ENCODE data around the gene RPGRIP1. TPM values are rescaled to one million over a fixed set of nuclear protein-coding genes. Genes with fewer than 3 reads are reported as not detected.

The RPGRIP1 gene
- total RNA-seq, 4 donors from 2014 or later, result 0.22 to 0.90 (median 0.78) TPM; not detected in 1

DNA sequence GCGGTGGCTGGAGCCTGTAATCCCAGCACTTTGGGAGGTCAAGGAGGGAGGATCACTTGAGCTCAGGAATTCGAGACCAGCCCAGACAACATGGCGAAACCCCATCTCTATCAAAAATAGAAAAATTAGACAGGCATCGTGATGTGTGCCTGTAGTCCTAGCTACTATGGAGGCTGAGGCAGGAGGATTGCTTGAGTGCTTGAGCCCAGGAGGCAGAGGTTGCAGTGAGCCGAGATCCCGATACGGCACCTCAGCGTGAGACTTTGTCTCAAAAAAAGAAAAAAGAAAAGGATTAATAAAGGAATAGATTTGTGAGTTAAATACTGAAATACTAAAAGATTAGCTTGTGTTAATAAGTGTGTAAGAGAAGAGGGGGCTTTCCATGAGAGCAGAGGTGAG lies 29.4 kb downstream of the RPGRIP1 start:
- Histone ChIP-seq H3K27me3 (peaks cover 0 to 5% of the 10 kb centered on the region in 2 donors), H3K27ac (peak overlapping the region in 1 of 4 donors; percentile 32), H3K4me3 (peak overlapping the region in 3 of 4 donors; percentile 23 to 39 (median 34)), H3K36me3 (no peaks in the 10 kb centered on the region), H3K4me1 (no peaks in the 10 kb centered on the region), H3K9me3 (no peaks in the 10 kb centered on the region)
- DNase-seq (ENCODE audit: low spot score in 2 of 2), result no peak
- TF ChIP-seq POLR2A (IDR thresholded peaks at IDR 0.05), result no peak
- no peak for TF ChIP-seq EP300 (IDR thresholded peaks at IDR 0.05)
- TF ChIP-seq, protein P1, sequence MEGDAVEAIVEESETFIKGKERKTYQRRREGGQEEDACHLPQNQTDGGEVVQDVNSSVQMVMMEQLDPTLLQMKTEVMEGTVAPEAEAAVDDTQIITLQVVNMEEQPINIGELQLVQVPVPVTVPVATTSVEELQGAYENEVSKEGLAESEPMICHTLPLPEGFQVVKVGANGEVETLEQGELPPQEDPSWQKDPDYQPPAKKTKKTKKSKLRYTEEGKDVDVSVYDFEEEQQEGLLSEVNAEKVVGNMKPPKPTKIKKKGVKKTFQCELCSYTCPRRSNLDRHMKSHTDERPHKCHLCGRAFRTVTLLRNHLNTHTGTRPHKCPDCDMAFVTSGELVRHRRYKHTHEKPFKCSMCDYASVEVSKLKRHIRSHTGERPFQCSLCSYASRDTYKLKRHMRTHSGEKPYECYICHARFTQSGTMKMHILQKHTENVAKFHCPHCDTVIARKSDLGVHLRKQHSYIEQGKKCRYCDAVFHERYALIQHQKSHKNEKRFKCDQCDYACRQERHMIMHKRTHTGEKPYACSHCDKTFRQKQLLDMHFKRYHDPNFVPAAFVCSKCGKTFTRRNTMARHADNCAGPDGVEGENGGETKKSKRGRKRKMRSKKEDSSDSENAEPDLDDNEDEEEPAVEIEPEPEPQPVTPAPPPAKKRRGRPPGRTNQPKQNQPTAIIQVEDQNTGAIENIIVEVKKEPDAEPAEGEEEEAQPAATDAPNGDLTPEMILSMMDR (IDR thresholded peaks at IDR 0.05), result no peak
- 68 to 73% methylated on average over 8 of the region's 8 CpGs for WGBS, 2 donors

DNA sequence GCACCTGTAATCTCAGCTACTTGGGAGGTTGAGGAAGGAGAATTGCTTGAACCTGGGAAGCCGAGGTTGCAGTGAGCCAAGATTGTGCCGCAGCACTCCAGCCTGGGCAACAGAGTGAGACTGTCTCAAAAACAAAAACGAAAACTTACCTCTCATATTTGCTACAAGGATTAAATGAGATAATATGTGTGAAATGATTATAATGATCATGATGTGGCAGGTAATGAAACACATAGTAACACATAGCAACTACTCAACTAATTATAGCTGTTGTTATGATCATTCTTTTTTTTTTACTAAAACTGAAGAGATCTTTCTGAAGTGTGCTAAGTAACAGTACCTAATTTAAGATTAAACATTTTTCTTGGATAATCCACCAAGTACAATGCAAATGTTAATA lies 30.1 kb downstream of the RPGRIP1 start:
- no peaks in the 10 kb centered on the region for H3K4me1 ChIP-seq
- 90 to 96% methylated on average over 1 to 3 of the region's 3 CpGs for WGBS, 2 donors
- H3K36me3 ChIP-seq, result no peaks in the 10 kb centered on the region
- H3K27me3 ChIP-seq, result peaks cover 0 to 5% of the 10 kb centered on the region in 2 donors
- TF ChIP-seq, protein P1 (IDR thresholded peaks at IDR 0.05), result no peak
- TF ChIP-seq EP300 (IDR thresholded peaks at IDR 0.05), result no peak
- no peak for TF ChIP-seq POLR2A (IDR thresholded peaks at IDR 0.05)
- no peak for DNase-seq (ENCODE audit: low spot score in 2 of 2)
- H3K9me3 ChIP-seq, result no peaks in the 10 kb centered on the region
- H3K27ac ChIP-seq, result no peak overlapping the region
- no peak overlapping the region for H3K4me3 ChIP-seq

DNA sequence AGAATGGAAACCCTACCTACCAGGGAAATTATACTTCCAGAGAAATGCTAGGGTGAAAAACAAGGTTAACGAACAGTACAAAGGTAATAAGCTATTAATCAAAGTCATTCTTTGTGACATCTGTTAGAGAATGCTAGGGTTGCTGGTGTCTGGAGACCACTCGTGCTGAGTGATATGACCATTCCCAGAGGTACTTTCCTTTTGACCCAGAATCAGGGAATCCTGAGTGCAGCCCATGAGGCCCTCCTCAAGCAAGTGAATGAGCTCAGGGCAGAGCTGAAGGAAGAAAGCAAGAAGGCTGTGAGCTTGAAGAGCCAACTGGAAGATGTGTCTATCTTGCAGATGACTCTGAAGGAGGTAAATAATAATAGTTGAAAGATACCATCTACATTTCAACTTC lies 31.7 kb downstream of the RPGRIP1 start:
- TF ChIP-seq POLR2A (IDR thresholded peaks at IDR 0.05), result no peak
- TF ChIP-seq, protein P1 (IDR thresholded peaks at IDR 0.05), result no peak
- no peak for TF ChIP-seq EP300 (IDR thresholded peaks at IDR 0.05)
- Histone ChIP-seq H3K27ac (no peak overlapping the region), H3K9me3 (no peaks in the 10 kb centered on the region), H3K4me3 (no peak overlapping the region), H3K27me3 (peaks cover 0 to 5% of the 10 kb centered on the region in 2 donors), H3K4me1 (no peaks in the 10 kb centered on the region), H3K36me3 (no peaks in the 10 kb centered on the region)
- DNase-seq (ENCODE audit: low spot score in 2 of 2), result no peak
- 64 to 68% methylated on average over 2 of the region's 2 CpGs for WGBS, 2 donors

DNA sequence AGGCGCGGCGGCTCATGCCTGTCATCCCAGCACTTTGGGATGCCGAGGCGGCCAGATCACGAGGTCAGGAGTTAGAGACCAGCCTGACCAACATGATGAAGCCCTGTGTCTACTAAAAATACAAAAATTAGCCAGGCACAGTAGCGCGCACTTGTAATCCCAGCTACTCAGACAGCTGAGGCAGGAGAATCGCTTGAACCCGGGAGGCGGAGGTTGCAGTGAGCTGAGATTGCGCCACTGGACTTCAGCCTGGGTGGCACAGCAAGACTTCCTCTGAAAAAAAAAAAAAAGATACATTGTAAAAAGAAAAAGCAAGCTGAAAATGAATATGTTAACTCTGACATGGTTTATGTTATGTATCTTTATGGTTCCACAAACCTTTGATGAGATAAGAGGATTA lies 33.6 kb downstream of the RPGRIP1 start:
- TF ChIP-seq, protein P1 (IDR thresholded peaks at IDR 0.05), result no peak
- TF ChIP-seq POLR2A (IDR thresholded peaks at IDR 0.05), result no peak
- TF ChIP-seq EP300 (IDR thresholded peaks at IDR 0.05), result no peak
- Histone ChIP-seq H3K27ac (no peak overlapping the region), H3K4me3 (no peak overlapping the region), H3K9me3 (no peaks in the 10 kb centered on the region), H3K4me1 (no peaks in the 10 kb centered on the region), H3K27me3 (peaks cover 0 to 5% of the 10 kb centered on the region in 2 donors), H3K36me3 (no peaks in the 10 kb centered on the region)
- no peak for DNase-seq (ENCODE audit: low spot score in 2 of 2)
- WGBS, 2 donors, result 89 to 91% methylated on average over 12 of the region's 12 CpGs

DNA sequence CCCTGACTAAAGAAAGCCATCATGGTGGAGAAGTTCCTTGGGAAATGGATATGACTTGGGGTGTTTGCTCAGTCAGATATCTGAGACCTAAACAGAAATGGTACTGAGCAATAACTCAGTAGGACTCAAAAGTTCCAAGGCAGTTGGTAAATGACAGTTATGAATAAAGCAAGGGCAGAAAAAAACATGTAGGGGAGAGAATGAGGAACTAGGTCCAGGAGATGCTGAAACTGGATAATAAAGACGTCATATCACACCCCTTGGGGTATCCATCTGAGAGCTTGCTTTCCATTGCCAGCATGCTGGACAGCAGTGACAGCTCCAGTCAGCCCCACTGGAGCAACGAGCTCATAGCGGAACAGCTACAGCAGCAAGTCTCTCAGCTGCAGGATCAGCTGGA lies 37.5 kb downstream of the RPGRIP1 start:
- H3K4me3 ChIP-seq, result no peak overlapping the region
- H3K9me3 ChIP-seq, result no peaks in the 10 kb centered on the region
- H3K4me1 ChIP-seq, result no peaks in the 10 kb centered on the region
- WGBS, 2 donors, result 41 to 47% methylated on average over 3 of the region's 3 CpGs
- no peaks in the 10 kb centered on the region for H3K36me3 ChIP-seq
- TF ChIP-seq, protein P1 (IDR thresholded peaks at IDR 0.05), result no peak
- no peak for TF ChIP-seq EP300 (IDR thresholded peaks at IDR 0.05)
- TF ChIP-seq POLR2A (IDR thresholded peaks at IDR 0.05), result no peak
- no peak for DNase-seq (ENCODE audit: low spot score in 2 of 2)
- H3K27me3 ChIP-seq, result peaks cover 0 to 5% of the 10 kb centered on the region in 2 donors
- H3K27ac ChIP-seq, result no peak overlapping the region
